GM19351 (cell line): ENCODE measurements around the gene PRSS27.
"Not testable (repeated sequence)": the region's sequence is repeated elsewhere in the genome, so short reads cannot be mapped to it uniquely, and the experiment has no call there.

Experiments
- ATAC-seq: cut with Tn5 transposase; IDR thresholded peaks from one replicate; pipeline ENCODE4 v1.9.1; 2021; ENCODE audit warnings: mild to moderate bottlenecking, moderate library complexity; ENCODE audit not compliant: unreplicated experiment

PRSS27 gene

DNA sequence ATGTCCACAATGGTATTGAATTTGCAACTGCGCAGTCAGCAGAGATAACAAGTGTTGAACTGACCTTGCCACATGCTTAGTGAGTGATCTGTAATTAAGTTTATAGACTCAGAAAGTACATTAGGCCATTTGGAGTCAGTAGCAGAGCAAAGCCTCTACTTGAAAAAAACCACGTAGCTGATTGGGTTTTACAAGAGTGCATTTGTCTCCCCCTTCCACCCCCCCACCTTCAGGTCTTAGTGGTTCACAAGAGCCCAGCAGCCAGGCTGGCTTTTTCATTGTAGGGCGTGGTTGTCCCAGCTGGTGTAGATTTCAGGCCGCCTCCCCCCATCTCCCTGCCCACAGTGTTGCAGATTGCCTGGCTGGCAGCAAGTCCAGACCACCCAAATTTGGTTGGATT, 40.1 kb downstream of the PRSS27 start:
- not testable (repeated sequence) for ATAC-seq

DNA sequence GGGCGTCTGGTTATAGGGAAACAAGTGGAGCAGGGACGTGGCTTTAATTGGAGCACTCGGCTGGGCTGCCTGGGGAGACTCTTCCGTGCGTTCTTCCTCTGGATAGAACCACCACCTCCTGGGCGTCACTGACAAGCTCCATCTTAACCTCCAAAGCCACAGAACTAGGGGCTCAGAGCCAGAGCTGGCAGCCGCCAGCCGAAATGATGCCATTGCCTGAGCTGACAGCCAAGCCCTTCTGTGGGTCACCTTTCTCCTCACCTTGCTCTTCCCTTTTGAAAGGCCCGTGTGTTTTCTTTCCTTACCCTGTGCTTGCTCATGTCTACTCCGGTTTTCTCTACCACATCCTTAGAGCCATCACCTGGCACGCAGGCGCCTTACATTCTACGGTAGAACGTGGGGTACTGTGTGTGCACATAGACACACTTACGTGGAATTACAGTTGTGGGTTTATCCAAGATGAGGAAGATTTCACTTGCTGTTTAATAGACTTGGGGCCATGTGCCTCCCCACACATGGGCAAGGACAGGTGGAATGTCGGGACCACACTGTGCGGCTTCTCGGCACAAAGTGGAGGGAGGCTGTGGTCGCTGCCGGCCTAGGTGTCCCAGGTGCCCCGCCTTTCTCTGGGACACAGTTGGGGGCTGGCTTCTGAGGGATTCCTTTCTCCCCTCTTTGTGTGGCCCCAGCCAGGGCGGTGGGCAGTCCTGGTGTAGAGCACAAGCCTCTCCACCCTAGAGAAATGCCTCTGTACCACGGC, 41.6 kb downstream of the PRSS27 start:
- not testable (repeated sequence) for ATAC-seq

DNA sequence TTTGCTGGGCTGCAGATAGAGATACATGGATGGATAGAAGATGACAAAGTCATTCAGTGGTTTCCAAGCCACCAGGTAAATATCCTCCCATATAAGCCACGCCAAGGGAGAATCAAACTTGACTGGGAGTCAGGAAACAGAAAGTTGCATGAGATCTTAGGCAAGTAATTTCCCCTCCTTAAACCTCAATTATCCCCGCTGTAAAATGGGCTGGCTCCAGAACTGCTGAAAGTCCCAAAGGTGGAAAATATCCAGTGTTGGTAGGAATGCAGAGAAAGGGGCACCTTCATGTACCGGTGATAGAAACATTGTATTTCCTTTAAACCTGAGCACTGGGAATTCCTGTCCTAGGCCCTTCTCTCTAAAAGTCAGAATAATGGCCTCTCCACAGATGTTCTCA, 43.1 kb downstream of the PRSS27 start:
- ATAC-seq = not testable (repeated sequence)

DNA sequence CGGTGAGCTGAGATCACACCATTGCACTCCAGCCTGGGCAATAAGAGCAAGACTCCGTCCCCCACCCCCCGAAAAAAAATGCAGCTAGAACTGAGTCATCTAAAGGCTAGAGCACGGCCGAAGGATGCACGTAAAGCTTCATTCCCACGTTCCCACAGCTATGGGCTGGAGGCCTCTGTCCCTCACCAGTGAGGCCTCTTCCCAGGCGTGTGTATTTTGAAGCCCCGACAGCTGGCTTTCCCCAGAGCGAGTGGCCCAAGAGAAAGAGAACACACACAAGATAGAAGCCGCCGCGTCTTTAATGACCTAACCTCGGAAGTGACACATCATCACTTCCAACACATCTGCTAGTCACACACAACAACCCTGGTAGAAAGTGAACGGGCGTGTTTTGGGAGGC, 44.3 kb downstream of the PRSS27 start:
- ATAC-seq = no peak

DNA sequence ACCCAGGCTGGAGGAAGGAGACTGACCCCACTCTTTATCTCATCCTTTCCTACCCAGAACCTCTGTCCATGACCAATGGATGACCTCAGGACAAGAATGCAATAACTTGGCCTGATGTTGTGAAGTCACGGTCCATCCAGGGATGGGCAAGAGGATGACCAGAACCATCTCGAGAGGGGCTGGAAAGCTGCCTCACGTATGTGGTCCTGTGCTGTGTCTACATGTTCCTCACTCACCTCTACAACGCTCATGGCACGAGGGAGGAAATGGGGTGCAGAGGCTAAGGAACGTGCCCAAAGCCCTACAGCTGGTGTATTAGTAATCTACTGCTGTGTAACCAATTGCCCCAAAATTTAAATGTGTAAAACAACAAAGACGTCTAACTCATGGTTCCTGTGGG, 45.0 kb downstream of the PRSS27 start:
- no peak for ATAC-seq

DNA sequence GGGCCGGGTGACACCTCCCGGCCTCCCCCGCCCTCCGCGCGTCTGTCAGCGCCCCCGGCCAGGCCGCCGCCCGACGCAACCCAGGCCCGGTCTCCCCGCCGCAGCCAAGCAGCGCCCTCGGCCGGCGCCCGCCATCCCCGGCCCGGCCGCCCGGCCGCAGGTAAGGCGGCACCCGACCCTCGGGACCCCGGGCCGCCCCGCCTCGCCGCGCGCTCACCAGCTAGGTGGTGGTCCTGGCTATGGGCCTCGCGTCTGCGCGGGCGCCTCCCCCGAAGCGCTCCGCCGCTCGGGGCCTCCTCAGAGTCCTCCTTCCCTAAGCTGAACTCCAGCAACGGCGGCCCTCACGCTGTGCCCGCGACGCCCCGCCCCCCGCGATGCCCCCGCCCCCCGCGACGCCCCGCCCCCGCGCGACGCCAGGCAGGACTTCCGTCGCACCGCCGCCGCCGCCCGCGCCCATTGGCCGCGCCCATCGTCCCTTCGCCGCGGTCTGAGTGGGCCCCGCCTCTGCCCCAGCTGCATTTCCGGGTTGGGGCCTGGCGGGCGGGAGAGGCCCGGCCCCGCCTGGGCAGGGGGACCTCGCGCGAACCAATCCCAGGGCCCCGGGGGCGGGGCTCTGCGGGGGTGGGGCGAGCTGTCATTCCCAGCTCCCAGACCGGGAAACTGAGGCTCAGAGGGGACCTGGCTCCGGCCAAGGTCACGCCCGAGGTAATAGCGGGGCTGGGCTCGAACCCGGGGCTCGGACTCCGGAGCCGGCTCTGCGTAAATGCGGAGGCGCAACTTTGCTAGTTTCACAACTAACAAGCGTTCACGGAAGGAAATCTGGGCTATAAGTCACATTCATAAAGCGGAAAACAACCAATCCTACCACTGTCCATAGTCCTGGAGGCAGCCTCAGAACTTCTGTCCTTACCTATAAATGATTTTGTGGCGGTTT, 46.7 kb downstream of the PRSS27 start:
- ATAC-seq = peak; percentile 90

DNA sequence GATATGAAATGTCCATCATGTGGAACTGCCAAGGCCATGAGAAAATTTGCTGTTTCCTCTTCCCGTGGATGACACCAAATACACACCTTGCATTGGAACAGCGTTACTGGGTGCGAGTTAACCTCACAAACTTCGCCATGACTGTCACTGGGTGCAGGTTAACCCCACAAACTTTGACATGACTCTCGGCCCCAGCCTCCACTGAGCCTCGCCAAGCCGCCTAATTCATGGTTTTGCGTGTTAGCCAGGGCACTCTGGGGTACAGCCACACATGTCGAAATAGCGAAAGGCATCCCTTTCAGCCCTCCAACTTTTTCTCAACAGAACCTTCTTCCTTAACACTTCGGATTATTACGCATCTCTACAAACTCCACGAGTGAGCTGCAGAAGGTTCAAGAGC, 48.3 kb downstream of the PRSS27 start:
- no peak for ATAC-seq

DNA sequence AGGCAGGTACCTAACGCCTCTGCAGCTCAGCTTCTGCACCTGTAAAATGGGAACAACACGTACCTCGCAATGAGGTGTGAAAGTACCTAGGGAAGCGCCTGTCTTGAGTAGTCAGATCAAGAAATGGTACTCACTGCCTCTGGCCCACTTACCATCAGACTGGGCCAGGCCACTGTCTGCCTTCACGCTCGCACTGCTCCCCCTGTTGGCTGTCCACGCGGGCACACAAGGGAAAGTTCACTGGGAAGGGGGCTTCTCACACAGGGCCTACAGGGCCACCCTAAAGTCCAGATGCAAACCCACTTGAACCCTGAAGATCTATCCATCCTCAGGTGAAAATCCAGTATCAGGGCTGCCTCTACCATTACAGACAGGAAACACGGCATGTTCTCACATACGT, 48.8 kb downstream of the PRSS27 start:
- ATAC-seq = not testable (repeated sequence)

DNA sequence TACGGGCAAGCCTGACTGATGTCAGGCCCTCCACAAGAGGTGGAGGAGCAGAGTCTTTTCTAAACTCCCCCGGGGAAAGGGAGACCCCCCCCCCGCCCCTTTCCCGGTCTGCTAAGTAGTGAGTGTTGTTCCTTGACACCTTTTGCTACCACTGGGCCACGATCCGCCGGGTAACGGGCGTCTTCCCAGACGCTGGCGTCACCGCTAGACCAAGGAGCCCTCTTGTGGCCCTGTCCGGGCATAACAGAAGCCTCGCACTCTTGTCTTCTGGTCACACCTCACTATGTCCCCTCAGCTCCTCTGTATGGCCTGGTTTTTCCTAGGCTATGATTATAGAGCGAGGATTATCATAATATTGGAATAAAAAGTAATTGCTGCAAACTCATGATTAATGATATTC, 50.0 kb downstream of the PRSS27 start:
- not testable (repeated sequence) for ATAC-seq

DNA sequence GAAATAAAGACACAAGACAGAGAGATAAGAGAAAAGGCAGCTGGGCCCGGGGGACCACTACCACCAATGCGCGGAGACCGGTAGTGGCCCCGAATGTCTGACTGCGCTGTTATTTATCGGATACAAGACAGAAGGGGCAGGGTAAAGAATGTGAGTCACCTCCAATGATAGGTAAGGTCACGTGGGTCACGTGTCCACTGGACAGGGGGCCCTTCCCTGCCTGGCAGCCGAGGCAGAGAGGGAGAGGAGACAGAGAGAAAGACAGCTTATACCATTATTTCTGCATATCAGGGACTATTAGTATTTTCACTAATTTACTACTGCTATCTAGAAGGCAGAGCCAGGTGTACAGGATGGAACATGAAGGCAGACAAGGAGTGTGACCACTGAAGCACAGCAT, 50.4 kb downstream of the PRSS27 start:
- not testable (repeated sequence) for ATAC-seq

DNA sequence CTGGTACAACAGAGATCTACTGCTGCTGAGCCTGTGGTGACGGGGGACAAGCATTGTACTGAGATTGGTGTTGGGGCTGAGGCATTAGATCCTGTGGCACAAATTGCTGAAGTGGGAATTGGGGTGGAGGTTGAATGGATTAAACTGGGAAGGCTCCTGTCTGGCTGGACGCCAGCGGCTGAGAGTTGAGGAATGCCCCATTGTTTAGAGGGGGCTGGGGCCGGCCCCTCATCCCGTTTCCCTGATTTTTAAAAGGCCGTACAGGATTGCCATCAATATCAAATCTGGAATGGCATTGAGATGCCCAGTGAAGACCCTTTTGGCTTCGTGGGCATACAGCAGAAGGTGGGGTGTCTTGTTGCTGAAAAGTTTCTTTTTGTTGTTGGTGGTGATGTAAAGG, 53.4 kb downstream of the PRSS27 start:
- ATAC-seq = not testable (repeated sequence)

DNA sequence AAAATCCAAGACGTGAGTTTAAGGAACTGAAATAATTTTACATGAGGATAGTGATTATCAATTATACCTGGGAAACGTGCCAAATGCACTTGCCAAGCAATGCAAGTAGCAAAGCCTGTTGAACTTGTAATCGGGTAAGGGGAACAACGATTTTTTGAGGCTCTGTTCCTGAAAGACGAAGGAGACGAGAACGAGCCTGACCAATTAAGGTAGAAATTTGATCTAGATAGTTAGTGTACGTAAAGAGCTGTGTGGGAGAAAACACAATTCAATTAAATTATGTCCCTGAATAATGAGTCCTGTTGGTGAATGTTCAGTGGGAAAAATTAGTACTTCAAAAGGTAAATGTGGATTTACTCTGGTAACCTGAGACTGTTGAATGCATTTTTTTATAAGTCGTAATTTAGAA, 55.4 kb downstream of the PRSS27 start:
- ATAC-seq = no peak

DNA sequence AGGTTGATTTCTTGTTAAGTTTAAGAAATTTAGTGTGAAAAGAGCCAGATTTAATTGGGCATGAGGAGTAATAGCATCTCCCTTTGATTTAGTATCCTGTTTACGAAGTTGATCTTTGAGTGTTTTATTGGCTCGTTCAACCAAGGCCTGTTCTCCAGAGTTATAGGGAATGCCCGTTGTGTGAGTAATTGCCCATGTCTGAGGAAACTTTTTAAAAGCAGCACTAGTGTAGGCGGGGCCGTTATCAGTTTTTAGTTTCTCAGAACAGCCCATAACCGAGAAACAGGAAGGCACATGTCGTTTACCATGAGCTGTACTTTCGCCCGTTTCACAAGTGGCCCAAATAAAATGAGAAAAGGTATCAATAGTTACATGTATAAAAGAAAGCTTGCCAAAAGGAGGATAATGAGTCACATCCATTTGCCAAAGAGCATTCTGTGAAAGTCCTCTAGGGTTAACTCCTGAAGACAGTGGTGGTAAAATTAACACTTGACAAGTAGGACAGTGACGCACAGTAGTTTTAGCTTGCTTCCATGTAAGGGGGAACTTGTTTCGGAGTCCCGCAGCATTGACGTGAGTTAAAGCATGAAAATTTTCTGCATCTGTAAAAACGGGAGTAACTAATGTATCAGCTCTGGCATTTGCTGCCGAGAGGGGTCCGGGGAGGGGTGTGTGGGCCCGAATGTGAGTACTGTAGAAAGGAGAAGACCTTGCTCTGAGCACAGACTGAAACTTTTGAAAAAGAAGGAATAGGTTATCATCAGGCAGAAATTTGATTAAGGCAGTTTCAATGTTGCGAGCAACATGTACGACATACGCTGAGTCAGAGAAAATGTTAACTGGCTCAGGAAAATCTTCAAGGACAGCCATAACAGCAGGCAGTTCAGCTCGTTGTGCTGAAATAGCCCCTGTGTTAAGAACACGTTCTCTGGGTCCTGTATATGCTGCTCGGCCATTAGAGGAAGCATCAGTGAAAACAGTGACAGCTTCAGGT, 56.2 kb downstream of the PRSS27 start:
- ATAC-seq = no peak
